NK-92 (cell line): ENCODE results near the gene CDH23.

Source experiments
- DNase-seq: peaks from one replicate; lab custom pipeline; 2025; ENCODE audit not compliant: unreplicated experiment; lab: John Stamatoyannopoulos, UW

CDH23 gene

DNA sequence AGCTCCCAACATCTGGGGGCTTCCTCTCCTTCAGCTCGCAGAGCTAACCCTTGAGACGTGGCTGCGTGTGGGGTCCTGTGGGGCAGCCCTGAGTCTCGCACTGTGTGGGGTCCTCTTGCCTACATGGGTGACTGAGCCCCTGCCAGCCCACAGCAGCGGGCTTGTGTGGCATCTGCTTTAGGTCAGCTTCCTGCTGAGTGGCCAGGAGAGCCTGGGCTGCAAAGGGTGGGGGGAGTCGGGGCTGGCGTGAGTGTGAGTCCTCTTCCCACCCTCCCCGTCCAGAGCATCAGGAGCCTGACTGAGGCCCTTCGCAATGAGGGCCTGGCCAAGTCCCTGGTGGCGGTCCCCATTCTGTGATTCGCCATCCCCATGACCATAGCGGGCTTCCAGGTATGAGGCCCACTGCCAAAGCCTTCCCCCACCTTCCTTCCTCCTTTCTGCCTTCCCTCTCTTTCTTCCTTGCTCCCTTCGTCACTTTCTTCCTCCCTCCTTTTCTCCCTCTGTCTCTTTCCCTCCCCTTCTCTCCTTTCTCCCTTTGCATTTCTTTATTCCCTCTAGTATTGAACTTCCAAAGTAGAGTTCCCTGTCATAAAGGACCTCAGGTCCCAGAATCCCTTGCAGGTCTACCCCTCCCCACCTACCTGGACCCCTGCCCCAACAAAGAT is 85.2 kb downstream of the CDH23 start:
- no peak for DNase-seq

DNA sequence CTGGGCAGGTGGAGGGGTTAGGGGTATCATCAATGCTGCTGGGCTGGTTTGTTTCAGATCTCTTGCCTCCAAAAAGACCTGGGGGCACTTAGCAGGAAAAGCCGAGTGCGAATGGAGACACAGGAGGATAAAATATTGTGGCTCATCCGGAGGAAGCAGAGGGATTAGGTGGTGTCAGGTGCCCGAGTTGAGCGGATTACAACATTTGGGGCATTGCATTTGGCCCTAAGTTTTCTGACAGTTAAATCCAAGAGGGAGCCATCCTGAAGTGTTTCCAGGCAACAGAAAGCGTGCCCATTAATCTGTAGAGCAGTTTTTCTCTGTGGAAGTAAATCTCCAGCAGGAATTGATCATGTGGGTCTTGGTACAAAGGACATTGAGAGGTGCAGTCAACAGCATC is 85.9 kb downstream of the CDH23 start:
- DNase-seq: no peak

DNA sequence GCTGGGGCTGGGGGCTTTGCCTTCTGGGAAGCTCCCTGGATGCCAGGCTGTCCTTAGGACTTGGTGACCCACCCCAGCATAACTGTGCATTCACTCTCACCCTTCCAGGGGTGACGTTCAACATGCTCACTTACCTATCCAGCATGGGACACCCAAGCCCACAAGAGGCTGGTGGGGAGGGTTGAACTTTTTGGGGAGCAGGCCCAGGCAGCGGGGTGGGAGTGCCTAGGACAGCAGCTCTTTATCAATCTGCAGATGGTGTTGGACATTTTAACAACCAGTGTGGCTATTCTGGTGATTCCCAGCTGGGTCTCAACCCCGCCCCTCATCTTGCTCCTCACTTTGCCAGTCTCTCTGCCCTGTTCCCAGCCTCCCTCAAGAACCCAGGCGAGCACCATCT is 86.4 kb downstream of the CDH23 start:
- DNase-seq: no peak

DNA sequence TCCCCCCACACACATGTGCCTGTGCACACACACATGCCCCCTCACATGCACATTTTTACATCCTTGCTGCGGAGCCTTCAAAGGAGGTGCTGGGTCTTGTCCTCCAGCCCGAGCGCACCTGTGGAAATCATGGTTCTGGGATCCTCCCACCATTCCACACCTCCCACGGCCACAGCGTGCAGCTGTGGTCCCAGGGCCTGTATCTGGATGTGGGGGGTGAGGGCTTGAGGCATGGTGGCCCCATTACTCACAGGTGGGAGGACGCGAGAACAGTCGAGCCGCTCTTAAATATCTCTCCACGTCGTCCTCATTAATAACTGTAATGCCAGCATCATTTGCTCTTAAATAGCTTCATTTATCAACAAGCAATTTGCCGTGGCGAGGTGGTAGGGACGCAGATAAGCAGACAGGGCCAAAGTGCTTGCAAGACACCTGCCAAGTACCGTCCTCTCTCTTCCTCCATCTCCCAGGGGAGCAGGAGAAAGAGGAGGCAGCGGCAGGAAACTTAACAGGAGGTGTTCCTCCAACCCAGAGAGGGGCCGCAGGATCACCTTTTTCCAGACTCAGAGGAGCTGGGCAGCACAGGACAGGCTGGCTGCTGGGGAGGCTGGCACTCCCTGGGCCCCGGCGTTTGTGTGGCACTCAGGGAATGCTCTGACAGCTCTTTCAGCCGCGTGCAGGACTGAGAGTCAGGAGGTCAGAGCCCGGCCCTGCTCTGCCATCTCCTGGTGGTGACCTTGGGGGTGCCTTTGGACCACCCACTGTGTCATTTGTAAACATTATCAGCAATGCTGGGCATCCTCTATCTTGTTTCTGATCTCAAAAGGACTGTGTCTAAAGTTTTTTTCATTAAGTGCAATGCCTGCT is 87.4 kb downstream of the CDH23 start:
- no peak for DNase-seq

DNA sequence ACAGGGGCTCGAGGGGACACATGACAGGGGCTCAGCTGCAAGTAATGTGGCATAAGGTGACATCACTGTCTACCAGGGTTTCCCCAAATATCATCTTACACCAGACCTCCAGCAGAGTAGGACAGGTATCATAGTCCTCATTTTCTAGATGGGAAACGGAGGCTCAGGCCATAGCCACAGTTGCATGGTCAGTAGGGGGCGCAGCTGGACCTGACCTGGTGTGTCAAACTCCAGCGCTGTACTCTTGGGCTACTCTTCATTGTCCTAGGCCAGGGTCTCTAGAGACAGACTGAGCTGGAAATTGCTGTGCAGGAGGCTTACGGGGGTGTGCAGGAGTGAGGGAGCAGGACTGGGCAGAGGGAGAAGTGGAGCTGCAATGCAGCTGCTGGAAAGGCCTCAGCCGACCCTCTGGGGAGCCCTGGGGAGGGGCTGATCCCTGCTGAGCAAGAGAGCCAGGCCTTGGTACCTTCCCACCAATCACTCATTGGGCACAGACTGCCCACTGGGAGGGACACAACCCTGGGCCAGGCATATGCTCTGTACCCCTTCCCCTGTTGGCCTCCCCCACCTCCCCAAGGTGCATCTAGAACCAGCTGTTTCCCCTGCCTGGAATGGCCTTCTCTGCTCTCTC is 89.9 kb downstream of the CDH23 start:
- no peak for DNase-seq

DNA sequence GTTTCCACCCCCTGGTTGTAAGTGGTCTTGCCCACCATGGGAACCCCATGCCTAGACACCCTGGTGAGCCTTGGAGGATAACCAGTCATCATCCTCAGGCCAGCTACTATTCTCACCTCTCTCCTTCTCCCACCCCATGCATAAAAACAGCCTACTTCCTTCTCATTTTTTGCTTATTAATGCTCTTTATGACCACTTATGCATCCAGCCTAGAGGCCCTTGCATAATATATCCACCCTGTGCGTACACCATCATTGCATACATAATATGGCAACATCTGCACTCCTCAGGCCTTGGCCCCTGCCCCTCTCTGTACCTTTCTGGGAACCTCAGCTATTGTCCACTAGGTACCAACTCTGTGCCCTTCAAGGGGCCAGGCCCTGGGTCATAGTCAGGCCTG is 91.0 kb downstream of the CDH23 start:
- DNase-seq: no peak

DNA sequence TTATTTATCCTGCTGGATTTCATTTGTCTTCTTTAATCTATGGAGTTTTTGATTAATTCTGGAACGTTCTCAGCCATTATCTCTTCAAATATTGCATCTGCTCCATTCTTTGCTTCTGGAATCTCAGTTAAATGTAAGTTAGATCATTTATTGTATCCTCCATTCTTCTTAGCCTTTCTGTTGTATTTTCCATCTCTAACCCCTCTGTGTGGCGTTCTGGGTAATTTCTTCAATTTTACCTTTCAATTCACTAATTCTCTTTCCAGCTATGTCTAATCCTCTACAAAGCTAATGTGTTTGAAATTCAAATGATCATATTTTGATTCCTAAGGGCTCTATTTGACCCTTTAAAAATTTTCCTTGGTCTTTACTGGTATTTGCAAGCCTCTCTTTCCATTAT is 92.4 kb downstream of the CDH23 start:
- DNase-seq: no peak

DNA sequence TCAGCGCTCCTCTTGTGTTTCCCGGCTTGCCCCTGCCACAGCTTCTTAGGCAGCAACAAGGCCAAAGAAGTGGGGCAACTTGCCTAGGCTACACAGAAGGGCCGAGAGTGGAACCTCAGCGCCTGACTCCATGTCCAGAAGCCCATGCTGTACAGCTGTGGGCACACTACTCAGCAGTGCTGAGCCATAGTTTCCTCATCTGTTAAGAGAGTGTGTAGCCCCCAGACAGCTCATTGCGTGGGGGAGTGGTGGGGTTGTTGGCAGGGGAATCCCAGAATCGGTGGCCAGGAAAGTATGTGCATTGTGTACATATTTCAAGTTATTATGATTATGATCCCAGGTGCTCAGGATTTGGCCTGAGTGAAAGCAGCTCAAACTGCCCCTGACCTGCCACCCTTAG is 96.2 kb downstream of the CDH23 start:
- DNase-seq: no peak

DNA sequence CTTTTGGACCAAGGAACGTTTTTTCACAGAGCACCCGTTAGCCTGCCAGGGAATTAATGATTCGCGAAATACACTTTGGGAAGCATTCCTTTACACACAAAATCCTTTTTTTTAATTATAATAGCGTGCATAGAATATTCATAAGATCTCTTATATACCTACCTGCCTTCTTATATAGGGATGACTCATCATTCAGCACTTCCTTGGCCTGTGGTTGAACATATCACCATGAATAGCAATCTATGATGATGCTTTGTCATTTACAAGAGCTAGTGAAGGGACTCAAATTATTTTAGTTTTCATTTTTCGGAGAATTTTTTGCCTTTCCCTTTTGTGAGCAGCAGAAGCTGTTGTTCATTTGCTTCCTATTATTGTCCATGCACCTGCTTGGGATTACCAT is 97.0 kb downstream of the CDH23 start:
- DNase-seq: no peak

DNA sequence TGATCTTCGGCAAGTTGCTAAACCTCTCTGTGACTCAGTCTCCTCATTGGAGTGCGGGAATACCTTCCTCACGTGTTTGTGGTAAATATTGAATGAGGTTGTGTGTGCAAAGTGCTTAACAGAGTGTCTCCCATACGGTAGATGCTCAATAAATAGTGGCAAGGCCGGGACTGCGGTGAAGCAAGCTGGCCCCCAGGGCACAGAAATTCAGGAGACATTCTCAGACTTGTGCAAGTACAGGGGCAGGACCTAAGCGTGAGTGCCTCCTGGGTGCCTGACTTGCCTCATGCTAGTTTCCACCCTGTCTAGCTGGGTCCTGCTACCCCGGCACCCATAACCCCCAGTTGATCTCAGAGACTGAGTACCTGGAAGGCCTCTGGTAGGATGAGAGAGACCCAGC is 97.8 kb downstream of the CDH23 start:
- DNase-seq: no peak

DNA sequence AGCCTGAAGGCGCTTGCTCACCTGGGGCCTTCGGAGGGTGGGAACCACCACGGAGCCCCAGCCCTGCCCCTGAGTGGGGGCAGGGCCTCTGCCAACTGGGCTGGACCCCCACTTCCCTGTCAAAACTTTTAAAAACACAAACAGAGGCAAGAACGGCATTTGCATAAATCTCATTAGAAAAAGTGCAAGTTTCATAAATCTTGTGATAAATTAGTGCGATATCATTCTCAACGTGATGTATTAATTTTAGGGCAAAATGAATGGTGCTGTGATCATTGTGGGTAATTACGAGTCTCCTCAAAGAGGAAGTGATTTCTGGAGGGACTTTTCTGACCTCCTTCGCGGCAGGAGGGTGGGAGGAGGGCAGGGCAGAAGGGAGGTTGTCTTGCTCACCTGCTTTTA is 98.3 kb downstream of the CDH23 start:
- DNase-seq: no peak

DNA sequence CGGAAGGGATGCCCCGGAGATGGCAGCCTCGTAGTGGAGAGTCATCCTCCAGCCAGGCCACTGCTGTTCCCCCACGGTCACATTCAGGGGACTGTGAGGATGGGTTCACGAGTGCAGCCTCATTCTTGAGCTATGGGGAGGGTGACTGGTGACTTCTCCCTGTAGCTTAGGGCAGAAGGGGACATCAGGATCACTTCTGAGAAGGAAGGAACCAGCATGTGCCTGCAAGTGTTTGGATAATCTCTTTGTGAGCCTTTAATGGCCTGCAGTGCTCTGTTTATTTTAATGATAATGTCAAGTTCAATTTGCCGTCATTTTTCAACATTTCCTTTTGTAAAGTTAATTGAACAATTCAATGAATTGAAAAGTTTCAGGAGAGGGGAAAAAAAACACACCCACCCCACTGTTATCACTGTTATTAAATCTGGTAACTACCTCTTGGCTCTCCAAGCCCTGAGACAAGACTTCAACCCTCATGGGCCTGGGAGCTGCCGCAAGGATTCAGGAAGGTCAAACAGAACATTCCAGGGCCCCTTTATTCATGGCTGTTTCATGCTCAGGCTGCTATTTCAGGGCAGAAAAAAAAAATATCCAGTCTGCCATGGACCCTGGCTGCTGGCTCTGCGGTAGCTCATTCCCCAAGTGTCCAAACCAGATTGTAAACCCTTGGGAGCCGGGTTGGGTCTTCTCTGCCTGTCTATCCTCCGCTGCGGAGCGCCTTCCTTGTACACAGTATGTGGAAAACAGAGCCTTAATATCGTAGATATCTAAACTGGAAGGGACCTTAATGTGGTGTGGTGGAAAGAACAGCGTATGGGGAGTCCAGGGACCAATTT is 100.4 kb downstream of the CDH23 start:
- no peak for DNase-seq

DNA sequence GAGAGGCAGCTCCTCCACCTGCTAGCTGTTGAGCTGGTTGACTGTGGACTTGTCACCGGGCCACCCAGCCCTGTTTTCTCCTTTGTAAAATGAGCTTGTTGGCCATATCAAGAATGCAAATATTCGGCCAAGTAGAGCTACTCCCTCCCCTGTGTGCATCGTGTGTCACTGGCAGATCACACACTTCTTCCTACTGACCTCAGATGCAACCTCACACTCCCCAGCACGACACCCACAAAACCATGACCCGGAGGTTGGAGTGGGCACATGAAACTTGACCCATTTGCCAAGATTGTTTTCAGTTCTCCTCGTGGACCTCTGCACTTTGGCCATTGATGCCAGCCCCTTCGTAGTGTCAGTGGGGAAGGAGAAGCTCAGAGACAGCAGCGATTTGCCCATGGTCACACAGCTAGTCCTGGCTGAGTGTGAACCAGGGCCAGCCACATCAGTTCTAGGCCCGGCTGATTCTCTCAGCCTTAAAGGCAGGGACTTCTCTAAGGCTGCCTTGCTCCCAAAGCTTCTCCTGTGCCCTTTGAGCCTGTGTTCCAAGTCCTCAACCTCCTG is 101.1 kb downstream of the CDH23 start:
- no peak for DNase-seq

DNA sequence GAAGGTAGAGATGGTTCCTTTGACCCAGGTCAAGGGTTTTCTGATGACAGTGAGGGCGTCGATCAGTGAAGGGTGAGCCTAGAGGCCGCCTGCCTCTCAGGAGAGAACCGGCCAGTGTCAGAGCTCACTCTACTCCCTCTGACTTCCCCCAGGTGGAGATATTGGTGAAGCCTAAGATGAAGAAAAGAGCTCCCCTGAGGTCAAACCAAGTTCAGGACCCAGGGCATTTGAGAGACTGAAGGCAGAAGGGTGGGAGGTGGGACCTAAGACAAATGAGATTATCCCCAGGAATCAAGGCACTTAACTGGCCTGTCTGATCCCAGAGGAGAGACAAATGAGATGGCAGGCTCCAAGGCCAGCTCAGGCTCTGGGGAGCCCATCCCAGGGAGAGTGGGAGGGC is 104.7 kb downstream of the CDH23 start:
- no peak for DNase-seq

DNA sequence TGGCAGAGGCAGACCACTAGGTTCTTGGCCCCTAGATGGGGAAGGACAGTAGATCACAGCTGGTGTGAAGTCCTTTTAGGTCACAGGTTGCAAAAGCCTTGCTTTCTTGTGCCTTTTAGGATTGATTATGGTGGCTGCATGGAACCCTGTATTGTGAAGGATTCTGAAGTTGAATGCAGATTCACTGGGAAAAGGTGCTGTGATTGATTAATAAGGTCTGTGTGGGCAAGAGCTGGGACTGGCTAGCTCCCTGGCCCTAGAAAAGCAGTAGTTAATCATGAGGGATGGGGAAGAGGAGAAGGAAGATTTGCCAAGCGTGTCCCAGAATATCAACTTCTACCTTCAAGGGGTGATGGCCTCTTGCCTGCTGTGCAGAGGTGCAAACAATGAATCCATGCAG is 105.5 kb downstream of the CDH23 start:
- no peak for DNase-seq

DNA sequence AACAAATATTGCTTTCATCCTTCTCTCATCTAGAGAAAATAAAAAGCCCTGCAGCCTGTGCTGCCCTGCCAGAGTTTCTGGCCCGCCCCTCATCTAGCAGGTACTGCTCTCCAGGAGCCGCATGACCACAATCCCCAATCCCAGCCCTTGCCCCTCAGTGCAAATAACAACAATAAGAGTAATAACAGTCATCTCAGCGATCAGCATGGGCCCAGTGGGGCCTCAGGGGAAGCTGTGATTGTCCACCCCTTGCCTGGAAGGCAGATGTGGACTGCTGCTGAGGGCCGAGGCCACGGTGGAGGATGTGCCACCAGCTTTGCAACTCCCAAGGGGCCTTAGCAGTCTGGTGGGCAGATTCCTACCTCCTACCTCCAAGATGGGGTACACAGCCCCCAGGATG is 106.1 kb downstream of the CDH23 start:
- no peak for DNase-seq

DNA sequence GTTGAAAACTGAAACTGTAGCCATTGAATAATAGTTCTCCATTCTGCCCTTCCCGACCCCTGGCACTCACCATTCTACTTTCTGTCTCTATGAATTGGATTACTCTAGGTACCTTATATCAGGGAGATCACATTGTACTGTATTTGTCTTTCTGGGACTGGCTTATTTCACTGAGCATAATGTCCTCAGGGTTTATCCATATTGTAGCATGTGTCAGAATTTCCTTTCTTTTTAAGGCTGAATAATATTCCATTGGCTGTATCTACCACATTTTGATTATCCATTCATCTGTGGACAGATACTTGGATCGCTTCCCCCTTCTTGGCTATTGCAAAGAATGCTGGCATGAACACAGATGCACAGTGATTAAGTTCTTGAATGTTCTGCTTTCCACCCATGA is 107.4 kb downstream of the CDH23 start:
- DNase-seq: no peak

DNA sequence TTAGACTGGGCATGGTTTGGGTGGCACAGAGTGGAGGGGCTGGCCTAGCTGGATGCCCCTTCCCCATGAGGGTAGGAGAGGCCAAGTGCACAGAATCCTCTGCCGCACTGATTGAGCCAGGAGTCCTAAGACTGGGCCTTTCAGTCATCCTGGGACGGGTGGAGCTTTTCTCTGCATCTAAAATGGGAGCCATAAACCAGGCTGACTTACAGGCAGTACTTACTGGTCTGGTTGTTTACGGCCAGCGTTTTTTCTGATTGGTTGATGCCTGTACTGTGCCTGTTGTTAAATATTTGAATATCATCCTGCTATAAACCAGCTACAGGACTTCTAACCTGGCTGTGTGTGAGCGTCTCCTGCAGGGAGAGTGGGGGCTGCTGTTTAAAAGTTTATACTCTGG is 107.8 kb downstream of the CDH23 start:
- DNase-seq: no peak

DNA sequence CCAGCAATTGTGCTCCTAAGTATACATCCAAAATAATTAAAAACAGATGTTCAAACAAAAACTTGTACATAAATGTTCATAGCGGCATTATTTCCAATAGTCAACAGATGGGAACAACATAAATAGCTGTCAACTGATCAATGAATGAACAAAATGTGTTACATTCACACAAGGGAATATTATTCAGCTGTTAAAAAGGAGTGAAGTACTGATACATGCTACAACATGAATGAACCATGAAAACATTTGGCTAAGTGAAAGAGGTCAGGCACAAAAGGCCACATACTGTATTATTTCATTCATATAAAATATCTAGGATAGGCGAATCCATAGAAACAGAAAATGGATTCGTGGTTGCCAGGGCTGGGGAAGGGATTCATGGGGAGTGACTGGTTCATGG is 109.1 kb downstream of the CDH23 start:
- DNase-seq: no peak

DNA sequence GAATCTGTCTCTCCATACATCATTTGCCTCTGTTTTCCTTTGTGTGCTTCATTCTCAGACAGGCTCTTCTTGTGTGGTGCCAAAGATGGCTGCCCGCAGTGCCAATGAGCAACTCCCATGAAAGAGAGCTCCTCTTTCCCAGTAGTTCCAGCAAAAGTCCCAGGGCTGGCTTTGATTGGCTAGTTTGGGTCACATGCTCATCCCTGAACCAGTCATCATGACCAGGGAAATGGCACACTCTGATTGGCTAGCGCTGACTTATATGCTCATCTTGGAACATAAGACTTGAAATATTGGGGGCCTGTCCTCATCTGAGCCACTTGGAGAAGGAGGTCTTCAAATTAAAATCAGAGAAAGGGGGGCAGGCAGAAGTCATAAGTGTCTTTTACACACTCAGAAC is 112.7 kb downstream of the CDH23 start:
- DNase-seq: no peak

DNA sequence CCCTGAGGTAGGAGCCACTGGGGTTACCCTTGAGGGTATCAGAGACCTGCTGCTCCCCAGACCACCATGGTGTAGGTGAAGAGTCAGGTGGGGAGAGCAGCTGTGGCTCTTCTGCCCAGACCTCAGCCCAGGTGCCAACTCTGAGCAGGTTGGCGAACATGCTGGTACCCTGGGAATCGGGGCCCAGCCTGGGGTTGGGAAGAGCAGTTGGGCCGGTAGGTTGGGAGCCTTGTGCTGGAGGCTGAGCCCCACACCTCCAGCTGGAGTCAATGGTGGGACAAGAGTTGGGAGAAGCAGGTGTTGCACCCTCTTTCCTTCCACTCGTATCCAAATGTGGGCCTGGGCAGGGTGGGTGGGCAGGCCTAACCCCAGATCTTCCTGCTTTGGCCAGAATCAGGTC is 114.5 kb downstream of the CDH23 start:
- DNase-seq: no peak
